ENCODE measurements around the gene MAST4.

DNA sequence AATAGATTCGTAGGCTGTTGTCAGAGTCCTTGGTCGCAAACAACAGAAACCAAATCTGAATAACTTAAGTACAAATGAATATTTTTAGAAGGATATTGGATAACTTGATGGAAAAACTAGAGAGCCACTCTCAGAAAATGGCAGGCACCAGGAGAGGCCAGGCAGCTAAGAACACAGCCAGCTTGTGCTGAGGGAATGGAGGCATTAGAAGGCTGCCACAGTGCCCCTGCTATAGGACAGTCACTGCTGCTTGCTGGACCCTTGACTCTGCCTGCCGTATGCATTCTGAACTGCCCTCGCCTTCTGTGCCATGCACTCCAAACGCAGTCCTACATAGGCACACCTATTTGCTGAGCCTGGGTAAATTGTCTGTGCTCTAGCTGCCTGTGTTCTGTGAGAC lies 78.6 kb downstream of the MAST4 start:
- TF ChIP-seq EZH2 (IDR thresholded peaks at IDR 0.05; ENCODE audit: insufficient read depth, low read length) = no peak
- TF ChIP-seq CTCF (IDR thresholded peaks at IDR 0.05; ENCODE audit: insufficient read depth, low read depth, low read length) = no peak
